Suprapubic skin (tissue), 4 donors: ENCODE data around the gene ATRIP. TPM values are rescaled to one million over a fixed set of nuclear protein-coding genes. Genes with fewer than 3 reads are reported as not detected.

Source experiments
- DNase-seq, 2 donors: peaks; one replicate each; pipeline ENCODE4 v3.0.0-alpha.2; 2019; ENCODE audit warnings: low spot score in 2 of 2
- H3K27ac ChIP-seq: fragments of 200-600 bp; sonication (generic); one replicate; pipeline ENCODE4 v1.5.1; 2019
- H3K27me3 ChIP-seq: fragments of 200-600 bp; sonication (generic); one replicate; pipeline ENCODE4 v1.5.1; 2019
- H3K36me3 ChIP-seq: fragments of 200-600 bp; sonication (generic); one replicate; pipeline ENCODE4 v1.5.1; 2019
- H3K4me1 ChIP-seq: fragments of 200-600 bp; sonication (generic); one replicate; pipeline ENCODE4 v1.5.1; 2019
- H3K4me3 ChIP-seq: fragments of 200-600 bp; sonication (generic); one replicate; pipeline ENCODE4 v1.5.1; 2019; ENCODE audit warnings: mild to moderate bottlenecking
- H3K9me3 ChIP-seq: fragments of 200-600 bp; sonication (generic); one replicate; pipeline ENCODE4 v1.5.1; 2019
- CTCF ChIP-seq, 2 donors: fragments of 200-600 bp in 1 of 2; fragments of 450-650 bp in 1 of 2; sonication (generic) in 1 of 2; IDR thresholded peaks; one replicate each; pipeline ENCODE4 v1.5.1; 2016 to 2019; ENCODE audit warnings: antibody characterized with exemption in 2 of 2, mild to moderate bottlenecking in 1 of 2, moderate library complexity in 1 of 2
- EP300 ChIP-seq: sonication (generic); formaldehyde crosslinking; IDR thresholded peaks from one replicate; pipeline ENCODE4 v1.6.1; 2017; ENCODE audit warnings: antibody characterized with exemption
- POLR2A ChIP-seq, 2 donors: fragments of 450-650 bp; IDR thresholded peaks; one replicate each; pipeline ENCODE4 v1.6.1; 2017; ENCODE audit warnings: antibody characterized with exemption in 2 of 2, mild to moderate bottlenecking in 2 of 2, moderate library complexity in 2 of 2
- POLR2AphosphoS5 ChIP-seq, 3 donors: sonication (generic); formaldehyde crosslinking; IDR thresholded peaks; one replicate each; pipeline ENCODE4 v1.6.1; 2017; ENCODE audit warnings: antibody characterized with exemption in 3 of 3
- WGBS: methylation state at CpG from one replicate; pipeline ENCODE4 v1.1.5; 2018; 5-methylcytosine and 5-hydroxymethylcytosine counted together
- total RNA-seq, 4 donors: library from RNA; depleted of rRNA; stranded (reverse); fragments of >200 nt; gene quantifications; one replicate each; pipeline ENCODE4 v1.1.0, GENCODE V29; 2016

Gene ATRIP
- total RNA-seq, 4 donors from 2014 or later: 8.7 to 12.7 (median 10.2) TPM

DNA sequence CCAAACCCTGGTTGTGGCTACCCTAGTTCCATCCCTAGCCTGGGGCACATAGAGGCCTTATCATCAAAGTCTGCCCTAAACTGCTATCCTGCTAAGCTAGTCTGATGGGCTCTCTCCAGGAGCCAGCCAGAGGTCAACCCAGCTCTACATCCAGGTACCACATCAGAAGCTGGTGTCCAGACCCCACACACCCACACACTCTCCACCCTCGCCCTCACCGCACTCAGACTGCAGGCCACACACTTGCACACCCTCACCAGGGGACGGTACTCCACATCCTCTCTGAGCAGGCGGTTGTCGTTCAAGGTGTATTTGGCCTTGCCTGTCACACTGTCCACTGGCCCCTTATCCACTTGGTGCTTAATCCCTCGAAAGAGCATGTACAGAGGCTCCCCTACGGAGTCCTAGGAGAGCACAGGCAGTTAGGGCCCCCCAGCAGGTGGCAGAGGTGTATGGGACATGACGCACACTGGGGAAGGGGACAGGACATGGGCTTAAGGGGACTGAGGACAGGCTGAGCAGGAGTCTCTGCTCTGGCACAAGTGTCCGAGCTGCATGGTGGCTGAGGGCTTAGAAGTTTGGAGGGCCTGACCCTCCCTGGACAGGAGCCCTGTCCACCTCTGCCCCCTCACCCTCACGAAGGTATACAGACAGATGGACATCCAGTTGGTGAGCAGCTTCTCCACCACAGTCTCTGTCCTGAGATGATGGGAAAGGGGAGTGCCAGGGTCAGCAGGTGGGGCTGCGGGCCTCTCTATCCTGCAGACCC, 34.7 kb upstream of the ATRIP start:
- Histone ChIP-seq H3K4me3 (no peak overlapping the region), H3K27me3 (no peaks in the 10 kb centered on the region), H3K36me3 (peaks cover 91% of the 10 kb centered on the region), H3K4me1 (peaks cover 19% of the 10 kb centered on the region), H3K9me3 (no peaks in the 10 kb centered on the region), H3K27ac (no peak overlapping the region)
- DNase-seq: peak; percentile 57 to 64
- 88% methylated on average over 8 of the region's 11 CpGs for WGBS
- no peak for TF ChIP-seq EP300
- TF ChIP-seq POLR2AphosphoS5 (IDR thresholded peaks at IDR 0.05): no peak
- TF ChIP-seq CTCF (IDR thresholded peaks at IDR 0.05): no peak
- no peak for TF ChIP-seq POLR2A (IDR thresholded peaks at IDR 0.05)

- no peak for TF ChIP-seq POLR2A (IDR thresholded peaks at IDR 0.05)
- no peak for TF ChIP-seq EP300
- no peak for TF ChIP-seq CTCF (IDR thresholded peaks at IDR 0.05)
- no peak for TF ChIP-seq POLR2AphosphoS5 (IDR thresholded peaks at IDR 0.05)
- 71% methylated on average over 14 of the region's 19 CpGs for WGBS
- Histone ChIP-seq H3K36me3 (peaks cover 91% of the 10 kb centered on the region), H3K9me3 (no peaks in the 10 kb centered on the region), H3K27ac (no peak overlapping the region), H3K27me3 (no peaks in the 10 kb centered on the region), H3K4me3 (no peak overlapping the region), H3K4me1 (peaks cover 19% of the 10 kb centered on the region)
- DNase-seq: peak; percentile 58 to 76
These were observed 34.0 kb upstream of the ATRIP start for GRCh38 chr3:48412375-48413001.

- Histone ChIP-seq H3K4me1 (peaks cover 19% of the 10 kb centered on the region), H3K27me3 (no peaks in the 10 kb centered on the region), H3K27ac (no peak overlapping the region), H3K9me3 (no peaks in the 10 kb centered on the region), H3K4me3 (no peak overlapping the region), H3K36me3 (peaks cover 91% of the 10 kb centered on the region)
- peak; percentile 32 to 60 for DNase-seq
- WGBS: 67% methylated on average over 8 of the region's 8 CpGs
- no peak for TF ChIP-seq CTCF (IDR thresholded peaks at IDR 0.05)
- TF ChIP-seq EP300: no peak
- TF ChIP-seq POLR2AphosphoS5 (IDR thresholded peaks at IDR 0.05): no peak
- TF ChIP-seq POLR2A (IDR thresholded peaks at IDR 0.05): no peak
These were observed 33.5 kb upstream of the ATRIP start for GRCh38 chr3:48413086-48413485.

DNA sequence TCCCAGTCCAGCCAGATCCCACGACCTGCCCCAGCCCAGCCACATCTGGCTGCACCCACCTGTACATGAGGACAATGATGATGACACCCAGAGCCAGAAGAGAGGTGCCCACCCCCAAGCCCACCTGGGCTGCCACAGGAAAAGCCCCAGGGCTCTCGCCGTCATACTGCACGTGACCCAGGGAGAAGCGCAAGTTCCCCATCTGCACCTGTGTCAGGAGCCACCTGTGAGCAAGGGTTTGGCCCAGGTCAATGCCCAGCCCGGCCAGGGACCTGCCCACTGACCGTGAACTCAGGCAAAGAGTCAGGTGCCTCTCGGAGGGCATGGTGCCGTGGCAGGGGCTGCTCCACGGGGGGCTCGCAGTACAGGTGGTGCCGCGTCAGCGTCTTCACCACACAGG, 32.9 kb upstream of the ATRIP start:
- no peaks in the 10 kb centered on the region for H3K9me3 ChIP-seq
- H3K27me3 ChIP-seq: no peaks in the 10 kb centered on the region
- H3K36me3 ChIP-seq: peaks cover 91% of the 10 kb centered on the region
- no peak overlapping the region for H3K27ac ChIP-seq
- TF ChIP-seq POLR2AphosphoS5 (IDR thresholded peaks at IDR 0.05): no peak
- TF ChIP-seq POLR2A (IDR thresholded peaks at IDR 0.05): no peak
- no peak for TF ChIP-seq EP300
- TF ChIP-seq CTCF (IDR thresholded peaks at IDR 0.05): no peak
- WGBS: 76% methylated on average over 8 of the region's 14 CpGs
- peaks cover 19% of the 10 kb centered on the region for H3K4me1 ChIP-seq
- H3K4me3 ChIP-seq: no peak overlapping the region
- DNase-seq: peak; percentile 60 to 76
